ENCODE results near the gene MISP. TPM values are rescaled to one million over a fixed set of nuclear protein-coding genes. Genes with fewer than 3 reads are reported as not detected.

Gene MISP
- total and polyA plus RNA-seq, 2 donors: 0.57 to 2.4 TPM

Other genes starting within 250 kb of the MISP start
- 20.4 TPM for gene TPGS1, start 243.6 kb upstream of the MISP start, total RNA-seq
- 14.3 TPM for gene TPGS1, start 243.6 kb upstream of the MISP start, polyA plus RNA-seq
- gene CDC34, start 219.4 kb upstream of the MISP start, total RNA-seq: 48.0 TPM
- gene CDC34, start 219.4 kb upstream of the MISP start, polyA plus RNA-seq: 72.0 TPM
- 57.1 TPM for gene GZMM, start 207.1 kb upstream of the MISP start, total RNA-seq
- gene GZMM, start 207.1 kb upstream of the MISP start, polyA plus RNA-seq: 28.0 TPM
- gene BSG, start 178.5 kb upstream of the MISP start, total RNA-seq: 141 TPM
- 155 TPM for gene BSG, start 178.5 kb upstream of the MISP start, polyA plus RNA-seq
- 0.05 TPM for gene HCN2, start 161.2 kb upstream of the MISP start, total RNA-seq
- 0.46 TPM for gene HCN2, start 161.2 kb upstream of the MISP start, polyA plus RNA-seq
- gene POLRMT, start 117.6 kb upstream of the MISP start, total RNA-seq: 37.0 TPM
- 130 TPM for gene POLRMT, start 117.6 kb upstream of the MISP start, polyA plus RNA-seq
- not detected for gene FGF22, start 111.2 kb upstream of the MISP start, total RNA-seq
- 0.25 TPM for gene FGF22, start 111.2 kb upstream of the MISP start, polyA plus RNA-seq
- 16.1 TPM for gene RNF126, start 87.9 kb upstream of the MISP start, total RNA-seq
- 38.2 TPM for gene RNF126, start 87.9 kb upstream of the MISP start, polyA plus RNA-seq
- gene FSTL3, start 74.7 kb upstream of the MISP start, total RNA-seq: 3.1 TPM
- 12.5 TPM for gene FSTL3, start 74.7 kb upstream of the MISP start, polyA plus RNA-seq
- 8.5 TPM for gene PRSS57, start 55.7 kb upstream of the MISP start, total RNA-seq
- gene PRSS57, start 55.7 kb upstream of the MISP start, polyA plus RNA-seq: 1.1 TPM
- gene PALM, start 42.2 kb upstream of the MISP start, total RNA-seq: 2.2 TPM
- gene PALM, start 42.2 kb upstream of the MISP start, polyA plus RNA-seq: 11.7 TPM
- gene PTBP1, start 46.3 kb downstream of the MISP start, total RNA-seq: 75.1 TPM
- 129 TPM for gene PTBP1, start 46.3 kb downstream of the MISP start, polyA plus RNA-seq
- 0.19 TPM for gene PLPPR3, start 70.8 kb downstream of the MISP start, total RNA-seq
- gene PLPPR3, start 70.8 kb downstream of the MISP start, polyA plus RNA-seq: 0.16 TPM
- gene AZU1, start 76.7 kb downstream of the MISP start, total RNA-seq: 6.1 TPM
- gene AZU1, start 76.7 kb downstream of the MISP start, polyA plus RNA-seq: 5.7 TPM
- gene PRTN3, start 89.9 kb downstream of the MISP start, total RNA-seq: 25.2 TPM
- gene PRTN3, start 89.9 kb downstream of the MISP start, polyA plus RNA-seq: 15.4 TPM
- 7.7 TPM for gene ELANE, start 101.2 kb downstream of the MISP start, total RNA-seq
- gene ELANE, start 101.2 kb downstream of the MISP start, polyA plus RNA-seq: 11.2 TPM
- gene CFD, start 108.6 kb downstream of the MISP start, total RNA-seq: 6.3 TPM
- 40.0 TPM for gene CFD, start 108.6 kb downstream of the MISP start, polyA plus RNA-seq
- gene MED16, start 142.1 kb downstream of the MISP start, total RNA-seq: 8.9 TPM
- 64.4 TPM for gene MED16, start 142.1 kb downstream of the MISP start, polyA plus RNA-seq
- not detected for gene RNU6-9, start 142.4 kb downstream of the MISP start, total RNA-seq
- gene RNU6-9, start 142.4 kb downstream of the MISP start, polyA plus RNA-seq: not detected
- 25.7 TPM for gene R3HDM4, start 162.1 kb downstream of the MISP start, total RNA-seq
- 102 TPM for gene R3HDM4, start 162.1 kb downstream of the MISP start, polyA plus RNA-seq
- 0.24 TPM for gene KISS1R, start 166.2 kb downstream of the MISP start, total RNA-seq
- 0.14 TPM for gene KISS1R, start 166.2 kb downstream of the MISP start, polyA plus RNA-seq
- gene ARID3A, start 174.9 kb downstream of the MISP start, total RNA-seq: 8.8 TPM
- gene ARID3A, start 174.9 kb downstream of the MISP start, polyA plus RNA-seq: 4.4 TPM
- 34.0 TPM for gene WDR18, start 233.2 kb downstream of the MISP start, total RNA-seq
- 56.0 TPM for gene WDR18, start 233.2 kb downstream of the MISP start, polyA plus RNA-seq
- gene GRIN3B, start 249.3 kb downstream of the MISP start, total RNA-seq: under 0.01 TPM
- 0.09 TPM for gene GRIN3B, start 249.3 kb downstream of the MISP start, polyA plus RNA-seq